Right lobe of liver (tissue), 4 donors: Measurements from ENCODE around the gene PI4K2B.
"Not testable (repeated sequence)": the region's sequence is repeated elsewhere in the genome, so short reads cannot be mapped to it uniquely, and the experiment has no call there.

Experiments used
- POLR2A ChIP-seq: fragments of 450-650 bp; IDR thresholded peaks from one replicate; pipeline ENCODE4 v1.6.1; 2017; ENCODE audit warnings: antibody characterized with exemption, mild to moderate bottlenecking
- TF ChIP-seq, protein P1 (sequence below), 4 donors: fragments of 200-600 bp in 3 of 4; fragments of 450-650 bp in 1 of 4; IDR thresholded peaks; one replicate each; pipeline versions ENCODE4 v1.5.1 to v1.8.0; 2016 to 2022; ENCODE audit warnings: antibody characterized with exemption in 4 of 4, mild to moderate bottlenecking in 2 of 4
- donor health status: DM: no; HTN: no; CAD: no.
- donor health status: DM: no; HTN: no; CAD: no.
- donor health status: DM: no; HTN: yes; CAD: no.

DNA sequence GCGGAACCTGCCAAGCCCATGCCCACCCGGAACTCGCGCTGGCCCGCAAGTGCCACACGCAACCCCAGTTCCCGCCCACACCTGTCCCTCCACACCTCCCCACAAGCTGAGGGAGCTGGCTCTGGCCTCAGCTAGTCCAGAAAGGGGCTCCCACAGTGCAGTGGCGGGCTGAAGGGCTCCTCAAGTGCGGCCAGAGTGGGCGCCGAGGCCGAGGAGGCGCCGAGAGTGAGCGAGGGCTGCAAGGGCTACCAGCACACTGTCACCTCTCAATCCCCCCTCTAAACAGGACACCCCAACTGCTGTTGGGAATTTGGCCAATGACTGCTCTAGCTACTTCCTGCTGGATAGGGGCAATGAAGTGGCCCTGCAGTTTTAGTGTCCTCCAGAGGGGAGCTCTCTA, 5.7 kb downstream of the PI4K2B start:
- TF ChIP-seq, protein P1, sequence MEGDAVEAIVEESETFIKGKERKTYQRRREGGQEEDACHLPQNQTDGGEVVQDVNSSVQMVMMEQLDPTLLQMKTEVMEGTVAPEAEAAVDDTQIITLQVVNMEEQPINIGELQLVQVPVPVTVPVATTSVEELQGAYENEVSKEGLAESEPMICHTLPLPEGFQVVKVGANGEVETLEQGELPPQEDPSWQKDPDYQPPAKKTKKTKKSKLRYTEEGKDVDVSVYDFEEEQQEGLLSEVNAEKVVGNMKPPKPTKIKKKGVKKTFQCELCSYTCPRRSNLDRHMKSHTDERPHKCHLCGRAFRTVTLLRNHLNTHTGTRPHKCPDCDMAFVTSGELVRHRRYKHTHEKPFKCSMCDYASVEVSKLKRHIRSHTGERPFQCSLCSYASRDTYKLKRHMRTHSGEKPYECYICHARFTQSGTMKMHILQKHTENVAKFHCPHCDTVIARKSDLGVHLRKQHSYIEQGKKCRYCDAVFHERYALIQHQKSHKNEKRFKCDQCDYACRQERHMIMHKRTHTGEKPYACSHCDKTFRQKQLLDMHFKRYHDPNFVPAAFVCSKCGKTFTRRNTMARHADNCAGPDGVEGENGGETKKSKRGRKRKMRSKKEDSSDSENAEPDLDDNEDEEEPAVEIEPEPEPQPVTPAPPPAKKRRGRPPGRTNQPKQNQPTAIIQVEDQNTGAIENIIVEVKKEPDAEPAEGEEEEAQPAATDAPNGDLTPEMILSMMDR (IDR thresholded peaks at IDR 0.05): not testable (repeated sequence)
- not testable (repeated sequence) for TF ChIP-seq POLR2A
